IMR-90 (cell line): ENCODE results near the gene ACAP2.

ENCODE experiments used
- MAZ ChIP-seq: IDR thresholded peaks from 2 replicates; pipeline ENCODE4 v1.6.1; 2012; ENCODE audit warnings: low read depth, mild to moderate bottlenecking, low read length, improper control_type of control experiment, moderate library complexity, borderline replicate concordance
- POLR2A ChIP-seq: IDR thresholded peaks from 2 replicates; pipeline ENCODE4 v1.6.1; 2012; ENCODE audit warnings: mild to moderate bottlenecking, low read depth, low read length
- SMC3 ChIP-seq: fragments of 150-350 bp; IDR thresholded peaks from 2 replicates; pipeline ENCODE4 v1.6.1; 2016; ENCODE audit warnings: low read depth, mild to moderate bottlenecking, antibody characterized with exemption, low read length, moderate library complexity
- TF ChIP-seq, protein P1 (sequence below): conservative IDR thresholded peaks from 2 replicates; pipeline ENCODE4 v1.5.1; 2012; ENCODE audit warnings: mild to moderate bottlenecking, low read depth, low read length, improper control_type of control experiment
- TF ChIP-seq, protein P2 (sequence below): fragments of 150-350 bp; IDR thresholded peaks from 2 replicates; pipeline ENCODE4 v1.6.1; 2016; ENCODE audit warnings: low read depth, mild to moderate bottlenecking, low read length, moderate library complexity, borderline replicate concordance

DNA sequence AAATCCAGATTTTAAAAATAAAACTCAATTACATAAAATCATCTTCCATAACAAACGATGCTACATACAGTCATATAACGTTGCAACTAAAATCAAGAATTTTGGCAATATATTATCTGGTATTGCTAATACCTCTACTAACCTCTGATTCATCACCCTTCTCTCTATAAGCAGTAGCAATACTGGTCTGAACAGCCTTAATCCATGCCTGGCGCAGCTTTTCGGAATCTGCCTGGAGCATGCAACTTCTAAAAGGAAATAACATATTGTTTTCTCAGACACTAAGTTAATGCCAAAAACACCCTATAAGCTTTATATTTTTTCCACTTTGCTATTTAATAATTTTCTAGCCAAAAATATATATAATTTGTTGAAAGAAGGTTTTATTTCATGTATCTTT lies 136.5 kb downstream of the ACAP2 start:
- TF ChIP-seq POLR2A (no peak), MAZ (no peak), SMC3 (no peak)
- TF ChIP-seq, protein P1, sequence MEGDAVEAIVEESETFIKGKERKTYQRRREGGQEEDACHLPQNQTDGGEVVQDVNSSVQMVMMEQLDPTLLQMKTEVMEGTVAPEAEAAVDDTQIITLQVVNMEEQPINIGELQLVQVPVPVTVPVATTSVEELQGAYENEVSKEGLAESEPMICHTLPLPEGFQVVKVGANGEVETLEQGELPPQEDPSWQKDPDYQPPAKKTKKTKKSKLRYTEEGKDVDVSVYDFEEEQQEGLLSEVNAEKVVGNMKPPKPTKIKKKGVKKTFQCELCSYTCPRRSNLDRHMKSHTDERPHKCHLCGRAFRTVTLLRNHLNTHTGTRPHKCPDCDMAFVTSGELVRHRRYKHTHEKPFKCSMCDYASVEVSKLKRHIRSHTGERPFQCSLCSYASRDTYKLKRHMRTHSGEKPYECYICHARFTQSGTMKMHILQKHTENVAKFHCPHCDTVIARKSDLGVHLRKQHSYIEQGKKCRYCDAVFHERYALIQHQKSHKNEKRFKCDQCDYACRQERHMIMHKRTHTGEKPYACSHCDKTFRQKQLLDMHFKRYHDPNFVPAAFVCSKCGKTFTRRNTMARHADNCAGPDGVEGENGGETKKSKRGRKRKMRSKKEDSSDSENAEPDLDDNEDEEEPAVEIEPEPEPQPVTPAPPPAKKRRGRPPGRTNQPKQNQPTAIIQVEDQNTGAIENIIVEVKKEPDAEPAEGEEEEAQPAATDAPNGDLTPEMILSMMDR, result no peak
- TF ChIP-seq, protein P2, sequence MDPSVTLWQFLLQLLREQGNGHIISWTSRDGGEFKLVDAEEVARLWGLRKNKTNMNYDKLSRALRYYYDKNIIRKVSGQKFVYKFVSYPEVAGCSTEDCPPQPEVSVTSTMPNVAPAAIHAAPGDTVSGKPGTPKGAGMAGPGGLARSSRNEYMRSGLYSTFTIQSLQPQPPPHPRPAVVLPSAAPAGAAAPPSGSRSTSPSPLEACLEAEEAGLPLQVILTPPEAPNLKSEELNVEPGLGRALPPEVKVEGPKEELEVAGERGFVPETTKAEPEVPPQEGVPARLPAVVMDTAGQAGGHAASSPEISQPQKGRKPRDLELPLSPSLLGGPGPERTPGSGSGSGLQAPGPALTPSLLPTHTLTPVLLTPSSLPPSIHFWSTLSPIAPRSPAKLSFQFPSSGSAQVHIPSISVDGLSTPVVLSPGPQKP, result no peak
